Measurements from ENCODE around the gene EPHA3. TPM values are rescaled to one million over a fixed set of nuclear protein-coding genes. Genes with fewer than 3 reads are reported as not detected.

Gene EPHA3
- polyA plus RNA-seq, 1 donor: 26.9 TPM

- no peak for DNase-seq
These were observed 259.7 kb downstream of the EPHA3 start for GRCh38 chr3:89367166-89367565.

- DNase-seq: no peak
These were observed 261.4 kb downstream of the EPHA3 start for GRCh38 chr3:89368846-89369245.

GRCh38 chr3:89372456-89372855 is 265.0 kb downstream of the EPHA3 start:
- DNase-seq: peak; percentile 37

DNA sequence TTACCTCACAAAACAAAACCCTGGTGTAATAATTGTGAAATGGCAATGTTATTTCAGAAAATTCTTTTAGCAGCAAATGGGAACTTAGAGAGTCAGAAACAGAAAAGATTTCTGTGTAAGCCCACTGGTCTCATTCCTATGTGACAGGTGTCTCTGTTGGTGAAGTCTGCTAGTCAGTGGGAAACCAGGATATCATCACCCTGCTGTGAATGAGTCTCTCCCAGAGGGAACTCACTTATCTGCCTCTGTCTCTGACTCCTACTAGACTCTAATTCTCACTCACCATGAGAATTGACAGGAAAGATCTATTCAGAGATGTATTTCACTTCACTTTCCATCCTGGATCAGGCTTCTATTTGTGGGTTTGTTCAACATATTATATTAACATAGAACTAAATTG is 266.0 kb downstream of the EPHA3 start:
- no peak for DNase-seq

- DNase-seq: no peak
These were observed 268.0 kb downstream of the EPHA3 start for GRCh38 chr3:89375451-89375850.

DNA sequence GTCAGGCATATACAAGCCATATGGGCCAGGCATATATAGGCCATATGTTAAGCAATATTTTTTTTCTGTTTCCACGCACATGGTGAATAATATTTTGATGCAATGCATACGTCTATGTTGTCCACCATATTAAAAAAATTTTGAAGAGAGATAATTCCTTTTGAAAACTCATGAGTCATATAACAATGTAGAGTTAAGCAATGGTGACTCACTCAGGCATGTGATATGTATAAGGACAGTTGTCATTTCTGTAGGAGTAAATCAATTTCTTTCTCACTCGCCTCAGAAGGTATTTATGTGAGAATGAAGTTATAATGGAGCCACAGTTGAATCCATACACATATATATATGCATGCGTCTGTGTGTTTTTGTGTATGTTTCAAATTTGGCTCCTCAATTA is 272.6 kb downstream of the EPHA3 start:
- no peak for DNase-seq

DNA sequence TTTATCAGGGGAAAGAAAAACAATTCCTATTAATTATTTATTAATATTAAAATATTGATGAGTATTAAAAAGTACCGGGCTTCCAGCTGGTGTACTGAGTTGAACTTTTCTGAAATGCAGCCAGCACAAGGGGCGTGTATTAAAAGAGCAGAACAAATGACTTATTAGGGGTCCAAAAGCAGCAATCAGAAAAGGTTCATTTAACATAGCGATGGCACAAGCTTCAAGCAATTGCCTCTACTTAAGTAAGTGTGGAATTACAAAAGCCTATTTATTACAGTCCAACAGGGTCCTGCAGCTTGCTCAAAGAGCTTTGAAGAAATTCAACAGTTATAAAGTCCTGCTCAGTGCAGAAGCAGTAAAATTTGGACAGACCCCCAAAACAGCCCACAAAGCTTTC is 285.6 kb downstream of the EPHA3 start:
- no peak for DNase-seq

- DNase-seq: peak; percentile 43
These were observed 288.0 kb downstream of the EPHA3 start for GRCh38 chr3:89395456-89395855.

GRCh38 chr3:89395996-89396395 is 288.6 kb downstream of the EPHA3 start:
- DNase-seq: no peak

GRCh38 chr3:89402051-89402450 is 294.6 kb downstream of the EPHA3 start:
- DNase-seq: no peak

- DNase-seq: no peak
These were observed 297.8 kb downstream of the EPHA3 start for GRCh38 chr3:89405176-89405575.

GRCh38 chr3:89405593-89405992 is 298.2 kb downstream of the EPHA3 start:
- no peak for DNase-seq

- no peak for DNase-seq
These were observed 303.8 kb downstream of the EPHA3 start for GRCh38 chr3:89411201-89411600.

DNA sequence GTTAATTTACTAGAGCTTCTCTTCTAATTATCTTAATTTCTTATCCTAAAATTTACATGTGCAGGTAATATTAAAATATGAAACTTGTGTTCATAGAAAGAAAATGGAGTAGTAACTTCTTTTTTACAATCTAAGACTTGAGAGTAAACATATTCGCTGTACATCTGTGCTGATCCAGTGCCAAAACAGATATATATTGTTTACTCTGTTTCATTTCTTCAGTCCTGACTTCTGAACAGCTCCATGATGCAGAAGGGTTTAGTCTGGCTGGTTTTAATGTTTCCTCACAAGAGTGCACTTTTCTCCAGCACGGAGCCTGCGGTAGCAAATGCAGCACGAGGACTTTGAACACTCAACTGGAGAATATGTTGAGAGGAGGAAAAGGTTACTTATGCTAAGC is 306.8 kb downstream of the EPHA3 start:
- DNase-seq: no peak

DNA sequence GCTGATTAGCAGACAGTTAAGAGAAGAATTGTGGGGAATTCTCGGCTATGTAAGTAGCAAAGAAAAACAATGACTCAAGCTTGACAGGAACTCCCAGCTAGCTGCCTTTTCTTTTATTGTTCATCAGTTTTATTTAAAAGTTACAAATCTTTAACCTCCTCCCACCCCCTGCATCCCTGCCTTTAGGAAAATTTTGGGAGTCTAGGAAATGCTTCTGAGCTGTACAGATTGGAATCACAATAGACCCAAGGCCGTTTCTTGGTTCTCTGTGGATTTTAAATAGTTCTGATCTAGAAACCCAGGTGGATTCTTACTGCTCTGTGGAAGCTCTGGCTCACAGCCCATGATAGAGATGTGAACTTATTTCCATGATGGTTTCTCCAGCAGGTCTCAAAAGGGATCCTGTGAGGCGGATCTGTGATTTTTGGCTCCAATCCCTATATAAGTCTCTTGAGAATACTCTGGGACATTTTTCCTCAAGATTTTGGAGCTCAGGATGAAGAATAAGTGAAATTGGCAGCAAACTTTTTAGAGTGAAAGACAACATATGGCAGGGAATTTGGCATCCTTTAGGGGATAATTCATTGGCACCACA is 312.3 kb downstream of the EPHA3 start:
- no peak for DNase-seq

DNA sequence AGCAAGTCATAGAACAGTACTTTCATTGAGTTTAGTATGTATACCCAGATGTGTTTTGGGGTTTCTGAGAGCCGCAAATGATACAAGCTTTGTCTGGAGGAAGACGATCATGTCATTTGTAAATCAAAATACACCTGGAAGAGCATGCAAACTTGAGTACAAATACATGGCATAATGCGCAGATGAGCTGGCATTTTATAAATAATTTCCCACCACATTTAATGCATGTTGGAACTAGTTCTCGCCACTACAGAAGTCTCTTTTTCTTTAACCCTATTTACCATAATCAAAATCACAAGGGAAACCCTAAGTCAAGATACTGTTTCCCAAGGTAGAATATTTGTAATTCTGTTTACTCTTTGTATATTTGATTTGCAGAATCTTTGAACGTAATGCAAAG is 318.6 kb downstream of the EPHA3 start:
- no peak for DNase-seq

DNA sequence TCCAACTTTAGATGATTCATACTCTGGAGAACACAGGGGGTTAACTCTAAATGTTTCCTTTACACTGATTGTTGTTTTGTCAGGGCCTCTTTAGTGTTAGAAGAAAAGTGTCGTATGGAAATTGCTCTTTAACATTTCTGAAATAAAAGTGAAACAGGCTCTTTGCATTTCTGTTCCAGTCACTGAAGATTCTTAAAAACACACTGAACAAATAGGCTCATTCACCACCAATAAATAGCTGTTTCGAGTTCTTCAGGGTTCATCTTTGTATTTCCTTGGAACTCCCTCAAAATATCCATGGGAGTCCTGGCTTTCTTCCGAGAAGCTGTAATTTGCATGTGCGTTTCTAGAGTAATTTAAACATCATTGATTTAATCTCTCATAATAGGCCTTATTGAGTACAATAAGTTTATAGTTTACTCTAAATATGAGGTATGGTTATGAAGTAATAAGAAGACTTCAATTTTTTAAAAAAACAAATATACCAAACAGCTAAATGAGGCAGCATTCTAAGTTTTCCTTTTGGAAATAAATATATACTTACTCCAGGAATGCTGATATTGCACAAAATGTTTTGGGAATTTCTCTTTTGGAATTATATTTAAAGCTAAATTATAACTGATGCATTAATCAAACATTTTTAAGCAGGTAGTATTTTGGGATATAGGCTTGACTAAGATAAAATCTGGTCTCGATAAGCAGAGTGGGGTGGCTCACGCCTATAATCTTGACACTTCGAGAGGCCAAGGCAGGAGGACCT is 327.4 kb downstream of the EPHA3 start:
- no peak for DNase-seq

- DNase-seq: no peak
These were observed 329.4 kb downstream of the EPHA3 start for GRCh38 chr3:89436846-89437245.

GRCh38 chr3:89440386-89440785 is 333.0 kb downstream of the EPHA3 start:
- DNase-seq: no peak

DNA sequence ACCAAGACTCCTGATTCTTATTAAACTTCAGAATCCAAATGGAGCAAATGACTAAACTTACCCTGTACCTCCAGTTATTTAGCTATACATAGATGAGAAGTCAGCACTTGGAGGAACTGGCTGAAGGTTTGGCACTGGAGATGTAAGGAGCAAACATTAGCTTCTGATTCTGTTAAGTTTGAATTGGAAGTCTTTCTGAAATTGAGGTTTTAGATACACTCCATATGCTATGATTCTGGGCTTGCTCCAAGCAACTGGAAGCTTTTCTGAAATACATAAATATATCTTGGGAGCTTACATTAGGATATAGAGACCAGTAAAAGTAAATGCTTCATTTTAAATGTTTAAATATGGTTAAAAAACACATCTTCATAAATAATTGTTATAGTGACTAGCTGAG is 333.7 kb downstream of the EPHA3 start:
- DNase-seq: no peak

- no peak for DNase-seq
These were observed 339.2 kb downstream of the EPHA3 start for GRCh38 chr3:89446593-89446992.

- DNase-seq: peak; percentile 9
These were observed 339.8 kb downstream of the EPHA3 start for GRCh38 chr3:89447243-89447642.

GRCh38 chr3:89449086-89449485 is 341.7 kb downstream of the EPHA3 start:
- no peak for DNase-seq

- DNase-seq: no peak
These were observed 344.6 kb downstream of the EPHA3 start for GRCh38 chr3:89452066-89452465.

- no peak for DNase-seq
These were observed 347.8 kb downstream of the EPHA3 start for GRCh38 chr3:89455240-89455639.

Data from hindlimb muscle (tissue), 1 donor.